HG03066 (cell line): ENCODE measurements around the gene CCL15.
"Not testable (repeated sequence)": the region's sequence is repeated elsewhere in the genome, so short reads cannot be mapped to it uniquely, and the experiment has no call there.

Experiments
- ATAC-seq: cut with Tn5 transposase; IDR thresholded peaks from one replicate; pipeline ENCODE4 v1.9.1; 2021; ENCODE audit warnings: low read depth; ENCODE audit not compliant: unreplicated experiment

The CCL15 gene

DNA sequence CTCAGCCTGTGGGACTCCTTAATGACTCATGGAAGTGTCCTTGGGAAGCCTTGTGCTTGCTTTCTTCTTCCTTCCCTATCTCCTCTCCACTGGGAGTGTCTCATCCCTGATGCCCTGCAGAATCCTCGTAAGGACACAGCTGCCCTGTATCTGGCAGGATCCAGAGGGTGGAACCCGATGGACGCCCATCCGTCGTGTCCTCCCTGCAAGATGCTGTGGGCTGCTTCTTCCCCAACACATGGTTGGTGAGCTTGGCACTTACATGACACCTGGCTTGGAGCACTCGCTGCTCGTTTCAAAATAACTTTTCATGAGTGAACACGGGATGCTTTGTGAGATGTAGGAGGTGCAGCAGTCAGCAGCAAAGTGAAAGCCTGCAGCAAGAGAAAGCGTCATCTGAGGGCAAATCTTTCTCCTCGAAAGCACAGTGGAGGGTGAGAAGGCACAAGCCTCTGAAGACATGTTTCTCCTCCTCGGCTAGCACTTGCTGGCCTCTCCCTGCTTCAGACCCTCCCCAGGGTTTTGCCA lies 3.3 kb downstream of the CCL15 start:
- ATAC-seq: no peak

DNA sequence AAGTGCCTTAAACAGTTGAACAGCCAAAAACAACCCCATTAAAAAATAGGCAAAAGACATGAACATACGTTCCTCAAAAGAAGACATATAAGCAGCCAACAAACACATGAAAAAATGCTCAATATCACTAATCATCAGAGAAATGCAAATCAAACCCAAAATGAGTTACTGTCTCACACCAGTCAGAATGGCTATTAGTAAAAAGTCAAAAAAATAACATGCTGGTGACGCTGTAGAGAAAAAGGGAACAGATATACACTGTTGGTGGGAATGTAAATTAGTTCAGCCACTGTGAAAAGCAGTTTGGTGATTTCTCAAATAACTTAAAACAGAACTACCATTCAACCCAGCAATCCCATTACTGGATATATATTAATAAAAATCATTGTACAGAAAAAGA lies 6.0 kb downstream of the CCL15 start:
- not testable (repeated sequence) for ATAC-seq

GRCh38 chr17:35991075-35991474 lies 10.3 kb downstream of the CCL15 start:
- ATAC-seq: no peak

DNA sequence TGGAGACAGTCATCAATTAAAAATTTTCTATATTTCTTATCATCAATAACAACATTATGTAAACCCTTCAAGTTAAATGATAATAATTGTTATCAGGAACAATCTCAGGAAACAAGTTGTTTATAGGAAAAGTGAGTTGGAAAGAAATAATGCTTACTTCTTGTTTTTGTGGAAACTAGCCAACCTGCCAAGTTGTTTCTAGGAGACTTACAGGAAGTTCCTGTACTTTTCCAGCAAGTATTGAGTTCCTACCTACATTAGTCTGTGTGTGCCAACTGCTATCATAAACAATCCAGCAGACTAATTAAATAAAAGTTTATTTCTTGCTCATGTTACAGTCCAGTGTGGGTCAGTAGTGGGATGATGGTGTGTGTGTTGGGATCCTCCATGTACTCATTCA lies 13.2 kb downstream of the CCL15 start:
- ATAC-seq: no peak

DNA sequence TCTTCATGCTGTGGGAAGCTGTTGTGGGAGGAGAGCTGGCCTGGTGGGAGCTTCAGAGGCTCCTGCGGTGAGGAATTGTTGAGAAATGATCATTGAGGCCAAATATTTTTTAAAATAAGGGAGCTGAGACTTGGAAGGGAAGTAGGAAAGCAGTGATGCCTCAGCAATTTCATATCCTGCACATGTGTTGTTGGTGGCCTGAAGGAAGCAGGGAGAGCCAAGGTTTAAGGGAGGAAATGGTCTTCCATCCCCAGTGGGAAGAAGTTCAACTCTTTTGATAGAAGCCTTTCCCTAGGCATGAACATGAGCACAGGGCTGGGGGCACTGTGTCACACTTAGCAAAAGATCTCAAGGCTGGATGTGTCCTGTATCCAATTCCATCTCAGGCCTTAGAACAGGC lies 14.7 kb downstream of the CCL15 start, which contains the start of gene CCL14:
Gene CCL14, minus strand, starts transcription at position 87 of the 400 bp plus-strand sequence. Its CDS starts 80 bp downstream, at position 7.
- ATAC-seq: no peak

DNA sequence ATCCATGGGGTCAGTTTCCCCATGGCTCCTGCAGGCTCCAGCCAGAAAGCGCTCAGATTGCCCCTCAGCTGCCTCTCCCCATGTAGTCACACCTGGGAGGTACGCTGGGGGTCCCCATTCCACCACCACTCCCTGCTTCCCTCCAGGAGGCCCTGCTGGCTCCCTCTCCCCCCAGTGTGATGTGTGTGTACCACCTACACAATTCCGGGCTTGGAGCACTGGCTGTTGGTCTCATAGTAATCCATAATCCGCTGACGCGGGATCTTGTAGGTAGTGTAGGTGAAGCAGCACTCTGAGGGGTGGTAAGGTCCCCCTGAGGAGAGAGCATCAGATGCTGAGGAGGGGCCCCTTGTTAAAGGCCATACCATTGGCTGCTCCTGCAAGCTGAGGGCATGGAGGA lies 17.2 kb downstream of the CCL15 start:
- no peak for ATAC-seq

DNA sequence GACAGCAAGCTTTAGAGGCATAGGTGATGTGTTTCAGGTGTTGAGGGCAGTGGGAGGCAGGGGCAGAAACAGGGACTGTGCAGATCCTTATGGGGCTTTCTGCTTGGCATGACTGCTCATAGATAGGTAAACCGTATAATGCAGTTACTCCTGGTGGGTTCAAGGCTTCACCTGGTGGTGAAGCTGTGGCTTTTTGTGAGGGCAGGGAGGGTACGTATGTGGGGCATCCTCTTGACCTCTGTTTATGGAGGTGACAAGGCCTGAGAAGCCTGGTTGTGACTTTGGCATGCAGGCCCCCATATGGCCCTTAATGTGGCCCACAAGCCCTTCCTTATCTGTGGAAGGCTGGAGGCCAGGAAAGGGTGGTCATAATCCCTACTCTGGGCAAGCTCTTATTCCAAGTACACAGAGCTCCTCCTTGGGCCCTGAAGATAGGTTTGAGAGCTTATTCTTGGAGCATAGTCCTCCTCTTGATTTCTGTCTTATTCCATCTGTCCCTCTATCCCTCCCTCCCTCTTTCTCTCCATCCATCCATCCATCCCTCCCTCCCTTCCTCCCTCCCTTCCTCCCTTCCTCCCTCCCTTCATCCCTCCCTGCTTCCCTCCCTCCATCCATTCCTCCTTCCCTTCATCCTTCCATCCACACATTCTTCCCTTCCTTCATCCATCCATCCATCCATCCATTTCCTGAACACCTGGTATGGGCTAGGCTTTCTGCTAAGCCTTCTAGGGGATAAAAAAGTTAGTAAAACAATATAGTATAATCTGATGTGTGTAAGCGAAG lies 18.8 kb downstream of the CCL15 start:
- no peak for ATAC-seq

DNA sequence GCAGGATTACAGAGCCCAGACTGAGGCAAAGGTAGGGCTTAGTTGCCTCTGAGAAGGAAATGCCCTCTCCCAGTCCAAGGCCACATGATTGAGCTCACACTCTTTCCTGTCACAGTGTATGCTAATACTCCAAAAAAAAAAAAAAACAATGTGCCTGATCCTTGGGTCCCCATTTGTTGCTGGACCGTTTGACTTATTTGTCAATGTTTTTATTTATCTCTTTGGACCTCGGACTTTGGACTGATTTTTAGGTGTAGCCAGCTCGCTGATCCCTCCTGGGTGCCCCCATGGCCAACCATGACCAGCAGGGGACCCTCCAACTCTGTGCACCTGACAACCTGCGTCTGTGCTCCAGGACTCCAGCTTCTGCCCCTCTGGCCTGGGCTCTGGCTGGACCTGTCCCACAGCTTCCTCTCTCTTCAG lies 19.4 kb downstream of the CCL15 start:
- no peak for ATAC-seq

DNA sequence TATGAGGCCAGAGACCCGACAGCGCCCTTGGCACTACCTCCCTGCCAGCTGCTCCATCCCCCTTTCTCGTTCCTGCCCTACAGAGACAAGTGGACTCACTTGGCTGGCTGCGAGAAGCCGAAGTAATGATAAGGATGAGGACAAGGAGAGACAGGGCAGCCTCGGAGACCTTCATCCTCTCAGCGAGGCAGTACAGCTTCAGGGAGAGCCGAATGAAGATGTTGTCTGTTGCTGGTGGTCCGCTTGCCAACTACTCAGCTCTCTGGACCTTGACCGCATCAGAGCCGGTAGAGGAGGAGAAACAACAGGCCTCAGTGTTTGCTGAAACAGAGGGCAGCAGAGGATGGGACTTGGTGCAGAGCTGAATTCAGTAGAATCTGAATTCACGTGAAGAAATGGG lies 20.1 kb downstream of the CCL15 start, which contains the start of gene CCL16:
Gene CCL16, minus strand, starts transcription at position 252 of the 400 bp plus-strand sequence. Its CDS starts 77 bp downstream, at position 175.
- no peak for ATAC-seq

- ATAC-seq: no peak
Observed at GRCh38 chr17:35978346-35978745, 23.0 kb downstream of the CCL15 start.

- no peak for ATAC-seq
Observed at GRCh38 chr17:35977509-35977908, 23.8 kb downstream of the CCL15 start.

GRCh38 chr17:35973333-35974260 lies 27.8 kb downstream of the CCL15 start:
- ATAC-seq: no peak

GRCh38 chr17:35972945-35973332 lies 28.4 kb downstream of the CCL15 start:
- no peak for ATAC-seq

DNA sequence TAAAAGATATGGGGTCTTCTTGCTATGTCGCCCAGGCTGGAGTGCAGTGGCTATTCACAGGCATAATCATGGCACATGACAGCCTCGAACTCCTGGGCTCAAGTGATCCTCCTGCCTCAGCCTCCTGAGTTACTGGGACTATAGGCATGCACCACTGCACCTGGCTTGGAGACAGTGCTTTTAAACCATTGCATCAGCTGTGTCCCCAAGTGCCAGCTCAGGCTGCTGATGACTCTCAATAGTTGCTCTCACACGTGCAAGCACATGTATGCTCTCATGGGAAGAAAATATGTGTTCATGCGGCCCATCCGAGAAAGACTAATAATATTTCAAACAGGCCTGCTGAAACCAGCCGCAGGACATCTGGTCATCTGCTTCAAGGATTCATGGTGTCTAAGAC lies 28.8 kb downstream of the CCL15 start:
- no peak for ATAC-seq

DNA sequence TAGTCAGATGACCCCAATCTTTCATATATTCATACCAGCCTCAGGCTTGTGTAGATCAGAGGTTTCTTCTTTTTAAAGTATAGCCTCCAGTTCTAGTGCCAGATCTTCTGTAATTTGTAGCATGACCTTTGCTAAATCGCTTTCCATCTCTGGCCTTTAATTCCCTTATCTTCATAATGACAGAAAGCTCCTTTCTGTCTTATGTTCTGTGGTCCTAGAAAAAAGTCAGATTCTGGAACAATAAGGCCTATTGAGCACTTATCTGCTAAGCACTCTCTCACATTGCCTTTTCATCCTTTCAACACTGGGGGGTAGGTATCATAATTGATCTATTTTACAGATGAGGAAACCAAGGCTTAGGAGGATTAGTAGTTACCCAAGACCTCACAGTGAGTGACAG lies 29.3 kb downstream of the CCL15 start:
- ATAC-seq: no peak

- no peak for ATAC-seq
Observed at GRCh38 chr17:35969558-35970380, 31.6 kb downstream of the CCL15 start.

DNA sequence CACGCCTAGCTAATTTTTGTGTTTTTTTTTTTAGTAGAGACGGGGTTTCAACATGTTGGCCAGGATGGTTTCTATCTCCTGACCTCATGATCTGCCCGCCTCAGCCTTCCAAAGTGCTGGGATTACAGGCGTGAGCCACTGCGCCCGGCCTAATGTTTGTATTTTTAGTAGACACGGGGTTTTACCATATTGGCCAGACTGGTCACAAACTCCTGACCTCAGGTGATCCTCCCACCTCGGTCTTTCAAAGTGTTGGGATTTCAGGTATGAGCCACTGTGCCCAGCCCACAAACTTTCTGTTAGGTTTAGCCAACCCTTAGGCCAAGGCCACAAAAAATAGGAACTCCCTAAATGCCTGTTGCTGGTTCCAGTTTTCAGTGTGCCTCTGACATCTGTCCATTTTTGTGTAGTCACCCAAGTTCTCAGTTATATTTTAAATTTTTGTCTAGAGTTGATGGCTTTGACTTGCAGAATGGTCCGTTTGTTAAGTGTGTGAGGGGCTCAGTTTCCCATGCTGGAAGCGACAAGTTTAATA lies 32.8 kb downstream of the CCL15 start:
- no peak for ATAC-seq

- ATAC-seq: no peak
Observed at GRCh38 chr17:35965272-35965671, 36.1 kb downstream of the CCL15 start.

DNA sequence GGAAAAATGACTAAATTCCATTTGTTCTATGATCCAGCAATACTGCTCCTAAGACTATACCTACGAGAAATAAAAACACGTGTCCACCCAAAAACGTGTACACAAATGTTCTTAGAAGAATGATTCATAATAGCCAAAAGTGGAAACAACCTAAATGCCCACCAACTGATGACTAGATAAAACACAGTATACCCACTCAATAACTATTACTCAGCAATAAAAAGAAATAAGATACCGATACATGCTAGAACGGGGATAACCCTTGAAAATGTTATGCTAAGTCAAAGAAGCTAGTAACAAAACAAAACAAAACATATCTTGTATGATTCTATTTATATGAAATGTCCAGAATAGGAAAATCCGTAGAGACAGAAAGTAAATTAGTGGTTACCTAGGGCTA lies 37.7 kb downstream of the CCL15 start:
- ATAC-seq: no peak

DNA sequence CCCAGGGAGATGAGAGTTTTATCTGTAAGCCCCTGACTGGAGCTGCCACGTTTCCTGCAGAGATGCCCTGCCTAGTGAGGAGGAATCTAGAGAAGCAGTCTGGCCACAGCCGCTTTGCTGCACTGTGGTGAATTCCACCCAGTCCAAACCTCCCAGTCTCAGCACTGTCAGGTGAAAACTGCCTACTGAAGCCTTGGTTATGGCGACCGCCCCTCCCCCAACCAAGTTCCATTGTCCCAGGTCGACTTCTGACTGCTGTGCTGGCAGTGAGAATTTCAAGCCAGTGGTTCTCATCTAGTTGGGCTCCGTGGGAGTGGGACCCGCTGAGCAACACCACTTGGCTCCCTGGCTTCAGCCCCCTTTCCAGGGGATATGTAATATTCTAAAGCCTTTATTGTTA lies 47.6 kb downstream of the CCL15 start:
- ATAC-seq: no peak
